ENCODE measurements around the gene JAGN1.
"Not testable (repeated sequence)": the region's sequence is repeated elsewhere in the genome, so short reads cannot be mapped to it uniquely, and the experiment has no call there.

DNA sequence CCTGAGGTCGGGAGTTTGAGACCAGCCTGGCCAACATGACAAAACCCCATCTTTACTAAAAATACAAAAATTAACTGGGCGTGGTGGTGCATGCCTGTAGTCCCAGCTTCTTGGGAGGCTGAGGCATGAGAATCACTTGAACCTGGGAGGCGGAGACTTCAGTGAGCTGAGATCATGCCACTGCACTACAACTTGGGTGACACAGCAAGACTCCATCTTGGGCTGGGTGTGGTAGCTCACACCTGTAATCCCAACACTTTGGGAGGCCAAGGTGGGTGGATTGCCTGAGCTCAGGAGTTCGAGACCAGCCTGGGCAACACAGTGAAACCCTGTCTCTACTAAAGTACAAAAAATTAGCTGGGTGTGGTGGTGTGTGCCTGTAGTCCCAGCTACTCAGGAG, 14.2 kb upstream of the JAGN1 start:
- TF ChIP-seq, protein P1, sequence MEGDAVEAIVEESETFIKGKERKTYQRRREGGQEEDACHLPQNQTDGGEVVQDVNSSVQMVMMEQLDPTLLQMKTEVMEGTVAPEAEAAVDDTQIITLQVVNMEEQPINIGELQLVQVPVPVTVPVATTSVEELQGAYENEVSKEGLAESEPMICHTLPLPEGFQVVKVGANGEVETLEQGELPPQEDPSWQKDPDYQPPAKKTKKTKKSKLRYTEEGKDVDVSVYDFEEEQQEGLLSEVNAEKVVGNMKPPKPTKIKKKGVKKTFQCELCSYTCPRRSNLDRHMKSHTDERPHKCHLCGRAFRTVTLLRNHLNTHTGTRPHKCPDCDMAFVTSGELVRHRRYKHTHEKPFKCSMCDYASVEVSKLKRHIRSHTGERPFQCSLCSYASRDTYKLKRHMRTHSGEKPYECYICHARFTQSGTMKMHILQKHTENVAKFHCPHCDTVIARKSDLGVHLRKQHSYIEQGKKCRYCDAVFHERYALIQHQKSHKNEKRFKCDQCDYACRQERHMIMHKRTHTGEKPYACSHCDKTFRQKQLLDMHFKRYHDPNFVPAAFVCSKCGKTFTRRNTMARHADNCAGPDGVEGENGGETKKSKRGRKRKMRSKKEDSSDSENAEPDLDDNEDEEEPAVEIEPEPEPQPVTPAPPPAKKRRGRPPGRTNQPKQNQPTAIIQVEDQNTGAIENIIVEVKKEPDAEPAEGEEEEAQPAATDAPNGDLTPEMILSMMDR (optimal IDR thresholded peaks at IDR 0.05 in 1 of 3, IDR thresholded peaks at IDR 0.05 in 1 of 3, conservative IDR thresholded peaks at IDR 0.05 in 1 of 3; ENCODE audit: extremely low read depth in 1 of 3, insufficient read depth in 2 of 3, low read length in 3 of 3) = not testable (repeated sequence)
- TF ChIP-seq EZH2 (IDR thresholded peaks at IDR 0.05; ENCODE audit: low read length) = not testable (repeated sequence)

All from keratinocyte (primary cell).